Inflammatory macrophage treated with lipopolysaccharide for 4 hours (primary cell): ENCODE results near the gene GRIN2C.

Experiments
- DNase-seq: peaks from one replicate; pipeline ENCODE4 v3.0.0-alpha.2; 2020

Gene GRIN2C

GRCh38 chr17:74796211-74796610, 63.5 kb downstream of the GRIN2C start:
- DNase-seq, result no peak

GRCh38 chr17:74795327-74796020, 64.2 kb downstream of the GRIN2C start:
- no peak for DNase-seq

GRCh38 chr17:74792586-74793105, 67.0 kb downstream of the GRIN2C start:
- DNase-seq, result no peak
